NCI-H1417 treated with DMSO at 0.1 percent for 48 hours (cell line): Measurements from ENCODE around the gene CFL1.
"Not testable (repeated sequence)": the region's sequence is repeated elsewhere in the genome, so short reads cannot be mapped to it uniquely, and the experiment has no call there.

Experiments used
- DNase-seq: peaks from one replicate; lab custom pipeline; 2025; lab: John Stamatoyannopoulos, UW

Gene CFL1

DNA sequence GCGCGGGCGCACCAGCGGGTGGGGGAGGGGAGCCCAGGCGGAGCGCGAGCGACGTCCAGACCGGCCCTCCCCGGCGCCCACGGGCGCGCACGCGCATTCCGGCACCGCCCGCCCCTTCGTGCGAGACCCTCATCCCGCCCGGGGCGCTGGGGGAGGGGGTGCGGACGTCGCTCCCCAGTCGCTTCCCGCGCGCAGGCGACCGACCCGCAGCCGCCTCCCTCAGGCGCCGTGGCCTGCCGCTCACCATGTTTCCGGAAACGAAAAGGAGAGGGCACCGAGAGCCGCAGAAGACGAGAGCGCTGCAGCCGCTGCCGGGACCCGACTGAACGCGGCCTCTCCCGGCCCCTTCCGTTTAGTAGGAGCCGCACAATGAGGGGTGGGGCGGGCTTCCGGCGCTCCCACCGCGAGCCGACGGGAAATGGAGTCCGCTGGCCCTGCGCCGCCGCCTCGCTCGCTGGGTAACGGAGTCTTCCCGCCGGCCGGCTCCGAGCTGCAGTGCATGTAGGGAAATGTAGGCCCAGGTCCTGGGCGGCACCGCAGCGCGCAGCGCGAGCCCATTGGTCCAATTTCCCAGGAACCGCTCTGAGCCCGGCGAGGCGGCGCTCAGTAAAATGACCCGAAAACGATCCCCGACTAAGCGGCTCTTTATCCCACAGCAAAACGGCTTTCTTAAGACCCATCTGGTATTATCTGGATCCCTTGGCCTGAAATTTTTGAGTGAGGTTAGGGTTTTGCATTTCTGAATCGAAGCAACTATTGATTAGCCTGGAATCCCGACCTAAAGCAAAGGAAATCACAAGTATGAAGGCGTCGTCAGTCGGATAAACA lies at the start of gene CFL1:
TSS of gene CFL1 (minus strand) at position 328 of the 828 bp plus-strand sequence. CDS start at position 247, 81 bp downstream.
- peak; percentile 92 for DNase-seq

DNA sequence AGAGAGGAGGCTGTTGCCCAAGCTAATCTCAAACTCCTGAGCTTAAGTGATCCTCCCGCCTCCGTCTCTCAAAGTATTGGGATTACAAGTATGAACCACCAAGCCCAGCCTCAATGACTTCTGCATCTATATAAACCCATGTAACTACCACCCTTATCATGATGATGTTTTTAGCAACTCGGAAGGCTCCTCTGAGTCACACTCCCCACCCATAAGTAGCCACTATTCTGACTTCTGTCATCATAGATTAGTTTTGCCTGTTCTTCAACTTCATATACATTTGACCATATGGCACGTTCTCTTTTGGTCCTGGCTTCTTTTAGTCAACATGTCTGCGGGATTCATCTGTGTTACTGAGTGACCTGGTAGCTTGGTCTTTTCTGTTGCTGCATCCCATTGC lies 48.6 kb upstream of the CFL1 start:
- no peak for DNase-seq

DNA sequence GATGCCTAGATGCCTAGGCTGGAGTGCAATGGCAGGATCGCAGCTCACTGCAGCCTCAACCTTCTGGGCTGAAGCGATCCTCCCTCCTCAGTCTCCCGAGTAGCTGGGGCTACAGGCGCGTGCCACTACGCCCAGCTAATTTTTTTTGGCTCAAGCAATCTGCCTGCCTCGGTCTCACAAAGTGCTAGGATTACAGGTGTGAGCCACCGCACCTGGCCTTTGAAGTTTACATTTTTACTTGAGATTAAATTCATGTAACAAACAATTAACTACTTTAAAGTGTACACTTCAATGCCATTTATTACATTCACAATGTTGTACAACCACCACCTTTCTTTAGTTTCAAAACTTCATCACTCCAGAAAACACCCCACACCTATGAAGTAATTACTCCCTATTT lies 45.7 kb upstream of the CFL1 start:
- DNase-seq: no peak

DNA sequence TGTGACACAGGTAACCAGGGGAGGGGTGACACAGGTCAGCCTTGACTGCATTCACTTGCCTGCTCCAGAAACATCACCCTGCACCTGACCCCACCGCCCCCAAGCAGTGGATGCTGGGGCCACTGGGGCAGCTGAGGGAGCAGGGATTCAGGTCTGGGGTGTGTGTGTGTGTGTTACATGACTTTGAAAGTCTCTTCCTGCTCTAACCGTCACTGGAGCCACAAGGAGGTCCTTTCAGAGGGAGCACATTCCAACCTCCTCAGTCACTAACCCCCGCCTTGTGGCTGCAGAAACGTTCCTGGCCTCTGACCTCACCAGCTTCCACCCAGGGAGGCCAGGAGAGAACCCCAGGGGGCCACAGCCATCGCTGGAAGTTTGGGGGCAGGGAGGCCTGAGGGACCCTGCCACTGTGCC lies 45.1 kb upstream of the CFL1 start:
- DNase-seq: no peak

DNA sequence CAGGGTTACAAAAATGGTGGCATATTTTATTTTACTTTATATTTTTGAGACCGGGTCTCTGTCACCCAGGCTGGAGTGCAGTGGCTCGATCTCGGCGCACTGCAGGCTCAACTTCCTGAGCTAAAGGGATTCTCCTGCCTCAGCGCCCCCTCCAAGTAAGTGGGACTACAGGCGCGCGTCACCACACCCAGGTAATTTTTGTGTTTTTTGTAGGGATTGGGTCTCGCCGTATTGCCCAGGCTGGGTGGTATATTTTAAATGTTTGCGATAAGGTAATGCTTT lies 42.9 kb upstream of the CFL1 start:
- DNase-seq: no peak

DNA sequence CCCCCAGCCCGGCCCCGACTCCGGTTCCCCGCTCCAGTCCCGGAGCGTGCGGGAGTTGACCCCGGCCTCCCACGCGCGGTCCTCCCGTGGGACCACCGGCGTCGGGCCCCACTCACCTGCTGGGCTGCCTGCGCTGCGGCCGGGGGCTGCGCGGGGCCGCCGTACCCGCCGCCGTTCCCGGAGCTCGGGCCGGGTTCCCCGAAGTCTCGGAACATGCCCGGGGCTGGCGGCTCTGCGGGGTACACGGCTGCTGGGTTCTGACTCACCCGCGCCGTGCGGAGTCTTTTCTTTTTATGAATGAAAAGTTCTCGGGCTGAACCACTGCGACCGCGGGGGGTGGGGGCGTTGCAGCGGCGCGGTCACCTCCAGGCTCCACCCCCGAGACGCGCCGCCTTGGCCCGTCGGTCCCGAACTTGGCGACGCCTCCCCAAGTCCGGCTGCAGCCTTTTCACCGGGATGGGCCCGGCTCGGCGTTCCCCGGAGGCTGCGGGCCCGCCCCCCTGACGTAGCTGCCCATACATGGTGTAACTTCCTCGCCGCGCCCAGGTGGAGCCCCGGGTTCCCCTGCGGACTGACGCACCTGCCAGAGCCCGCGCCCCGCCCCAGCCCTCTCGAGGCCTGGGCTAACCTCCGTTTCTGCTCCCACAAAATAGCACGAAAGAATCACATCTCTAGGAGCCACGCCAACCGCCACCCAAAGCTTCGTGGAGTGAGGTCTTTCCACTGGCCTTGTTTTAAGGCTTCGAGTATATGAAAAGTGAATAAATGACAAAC lies 42.3 kb upstream of the CFL1 start, which contains the start of gene FOSL1:
TSS of gene FOSL1 (minus strand) at position 264 of the 774 bp plus-strand sequence. CDS start at position 215, 49 bp downstream.
- DNase-seq: peak; percentile 31

DNA sequence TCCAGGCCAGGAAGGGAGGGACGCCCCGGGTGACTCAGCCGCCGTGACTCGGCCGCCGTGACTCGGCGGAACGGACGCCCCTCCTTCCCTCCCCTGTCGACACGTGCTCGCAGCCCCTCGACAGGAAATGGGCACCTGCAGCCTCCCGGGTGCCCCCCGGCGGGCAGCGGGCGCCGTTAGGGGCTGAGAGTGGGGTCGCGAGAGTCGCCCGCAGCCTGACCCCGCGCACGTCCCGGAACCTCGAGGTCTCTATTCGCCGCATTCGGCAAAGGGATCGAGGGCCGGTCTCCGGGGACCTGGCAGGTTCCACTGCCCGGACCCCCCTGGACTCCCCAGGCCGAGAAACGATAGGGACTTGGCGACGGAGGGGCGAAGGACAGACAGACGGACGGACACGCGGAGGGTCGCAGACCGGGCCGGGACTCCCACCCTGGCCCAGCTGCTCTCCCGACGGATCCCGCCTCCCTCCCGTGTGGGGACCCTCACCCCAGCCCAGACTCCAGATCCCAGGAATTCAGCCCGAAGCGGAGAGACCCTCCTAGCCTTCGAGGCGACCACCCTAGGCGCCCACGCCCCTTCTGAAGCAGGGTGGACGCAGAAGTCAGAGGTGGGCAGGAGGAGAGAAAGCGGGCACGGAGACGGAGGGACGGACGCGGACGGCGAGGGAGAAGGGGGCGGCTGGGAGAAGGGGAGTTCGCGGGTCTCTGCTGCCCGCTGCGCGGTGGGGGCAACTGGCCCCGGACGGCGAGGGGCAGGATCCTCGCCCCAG lies 41.6 kb upstream of the CFL1 start:
- no peak for DNase-seq

DNA sequence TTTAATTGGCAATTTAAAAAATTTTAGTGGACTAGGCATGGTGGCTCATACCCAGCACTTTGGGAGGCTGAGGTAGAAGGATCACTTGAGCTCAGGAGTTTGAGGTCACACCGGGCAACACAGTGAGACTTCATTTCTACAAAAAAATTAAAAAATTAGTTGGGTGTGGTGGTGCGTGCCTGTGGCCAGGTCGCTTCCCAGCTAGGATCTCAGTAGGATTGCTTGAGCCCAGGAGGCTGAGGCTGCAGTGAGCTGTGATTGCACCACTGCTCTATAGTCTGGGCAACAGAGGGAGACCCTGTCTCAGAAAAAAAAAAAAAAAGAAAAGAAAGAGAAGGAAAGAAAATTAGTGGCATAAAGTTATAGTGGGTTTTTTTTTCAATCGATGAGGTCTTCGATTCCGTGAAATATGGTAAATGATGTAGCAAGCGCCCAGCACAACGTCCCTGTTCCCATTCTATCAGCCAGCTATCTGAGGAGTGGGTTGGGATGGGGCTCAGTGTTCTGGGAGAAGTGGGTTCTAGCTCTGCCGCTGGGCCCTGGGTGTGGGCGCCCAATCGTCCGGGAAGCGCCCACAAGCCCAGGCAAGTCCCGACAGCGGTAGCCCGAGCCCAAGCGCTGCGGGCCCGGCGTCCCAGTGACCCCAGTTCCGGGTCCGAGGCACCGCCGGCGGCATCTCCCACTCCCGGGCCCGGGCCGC lies 40.8 kb upstream of the CFL1 start:
- DNase-seq: no peak

DNA sequence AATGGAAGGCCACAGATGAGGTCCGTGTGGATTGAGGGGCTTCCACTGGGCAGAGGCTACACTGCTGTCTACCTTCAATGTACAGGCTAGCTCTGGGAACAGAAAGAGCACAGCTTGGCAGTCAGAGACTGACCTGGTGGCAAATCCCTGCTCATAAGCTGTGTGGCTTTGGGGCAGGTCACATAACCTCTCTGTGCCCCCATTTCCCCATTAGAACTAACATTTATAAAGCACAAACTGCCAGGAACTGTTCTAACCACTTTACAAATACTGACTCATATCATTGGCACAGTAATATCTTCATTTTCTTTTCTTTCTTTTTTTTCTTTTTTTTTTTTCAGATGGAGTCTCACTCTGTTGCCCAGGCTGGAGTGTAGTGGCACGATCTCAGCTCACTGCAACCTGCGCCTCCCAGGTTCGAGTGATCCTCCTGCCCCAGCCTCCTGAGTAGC lies 39.1 kb upstream of the CFL1 start:
- DNase-seq: no peak

DNA sequence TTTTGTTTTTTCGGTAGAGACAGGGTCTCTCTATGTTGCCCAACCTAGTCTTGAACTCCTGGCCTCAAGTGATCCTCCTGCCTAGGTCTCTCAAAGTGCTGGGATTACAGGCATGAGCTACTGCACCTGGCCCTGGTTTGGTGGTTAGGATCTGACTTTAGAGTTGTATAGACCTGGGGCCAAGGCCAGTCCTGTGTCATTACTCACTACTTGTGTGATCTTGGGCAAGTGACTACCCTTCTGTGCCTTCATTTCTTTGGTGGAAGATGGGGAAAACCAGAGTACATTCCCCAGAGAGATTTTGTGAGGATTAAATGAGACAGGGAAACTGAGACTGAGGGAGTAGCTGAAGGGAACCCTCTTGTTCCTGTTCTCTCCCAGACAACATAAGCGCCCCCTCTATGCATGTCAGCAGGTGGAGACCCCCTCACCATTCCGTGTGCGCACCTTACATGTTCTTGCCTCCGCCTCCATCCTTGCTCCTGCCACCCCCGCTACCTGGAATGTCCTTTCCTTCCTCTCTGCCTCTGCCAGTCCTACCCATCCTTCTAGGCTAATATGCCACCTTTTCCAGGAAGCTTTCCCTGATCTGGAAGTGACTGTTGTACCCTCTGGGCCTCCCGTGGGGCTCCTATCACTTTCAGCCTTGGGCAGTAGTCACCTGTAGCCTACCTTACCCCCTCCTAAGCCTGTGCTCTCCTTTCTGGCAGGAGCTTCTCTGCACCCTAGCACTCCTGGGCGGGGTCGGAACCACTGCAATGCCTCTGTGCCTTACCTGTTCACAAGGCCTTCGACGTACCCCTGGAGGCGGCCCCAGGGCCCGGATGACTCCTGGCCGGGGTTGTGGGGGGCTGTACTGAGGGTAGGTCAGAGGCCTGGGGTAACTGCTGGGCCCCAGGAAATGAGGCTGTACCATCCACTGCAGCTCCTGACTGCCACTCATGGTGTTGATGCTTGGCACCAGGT lies 38.3 kb upstream of the CFL1 start:
- DNase-seq: no peak

DNA sequence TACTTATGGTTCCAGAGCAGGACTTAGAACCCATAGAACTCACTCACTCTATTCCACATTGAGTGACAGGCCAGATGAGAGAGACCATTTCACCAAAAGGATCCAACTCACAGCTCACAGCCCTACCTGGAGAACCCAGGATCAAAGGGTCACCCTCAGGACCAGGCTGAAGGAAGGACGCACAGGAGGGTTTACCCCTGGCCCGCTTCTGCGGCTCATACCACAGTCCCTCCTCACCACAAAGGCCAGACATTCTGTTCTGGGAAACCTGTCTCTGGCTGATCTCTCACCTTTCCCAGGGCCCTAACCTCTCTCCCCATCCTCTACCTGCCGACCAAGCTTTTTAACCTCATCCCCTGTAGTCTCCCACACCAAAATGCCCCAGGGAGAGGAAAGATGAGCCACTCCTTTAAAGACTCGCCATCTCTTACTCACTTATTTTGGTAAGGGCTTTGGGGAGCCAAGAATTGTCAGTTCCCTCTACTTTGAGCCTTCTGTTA lies 37.6 kb upstream of the CFL1 start:
- DNase-seq: no peak

DNA sequence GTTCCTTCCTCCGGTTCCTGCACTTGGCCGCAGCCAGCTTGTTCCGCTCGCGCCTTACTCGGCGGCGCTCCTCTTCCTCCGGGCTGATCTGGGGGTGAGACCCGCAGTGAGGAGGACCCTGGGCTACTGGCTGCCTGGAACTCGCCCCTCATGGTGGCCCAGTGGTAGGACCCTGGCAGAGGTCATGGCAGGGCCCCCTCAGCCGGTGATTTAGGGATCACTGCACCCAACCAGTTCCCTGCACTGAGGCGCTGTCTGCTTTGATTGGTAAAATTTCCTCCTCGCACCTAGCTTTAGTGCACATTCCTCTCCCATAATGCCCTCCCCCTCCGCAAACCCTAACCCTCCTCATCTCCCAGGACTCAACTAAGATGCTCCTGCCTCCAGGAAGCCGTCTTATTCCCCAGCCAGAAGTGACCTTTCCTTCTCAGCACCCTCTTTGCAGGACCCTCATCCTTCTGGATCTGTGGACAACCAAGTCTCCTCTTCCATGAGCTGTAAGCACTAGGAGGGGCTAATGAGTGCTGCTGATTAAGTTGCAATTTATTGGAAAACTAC lies 36.1 kb upstream of the CFL1 start:
- no peak for DNase-seq

DNA sequence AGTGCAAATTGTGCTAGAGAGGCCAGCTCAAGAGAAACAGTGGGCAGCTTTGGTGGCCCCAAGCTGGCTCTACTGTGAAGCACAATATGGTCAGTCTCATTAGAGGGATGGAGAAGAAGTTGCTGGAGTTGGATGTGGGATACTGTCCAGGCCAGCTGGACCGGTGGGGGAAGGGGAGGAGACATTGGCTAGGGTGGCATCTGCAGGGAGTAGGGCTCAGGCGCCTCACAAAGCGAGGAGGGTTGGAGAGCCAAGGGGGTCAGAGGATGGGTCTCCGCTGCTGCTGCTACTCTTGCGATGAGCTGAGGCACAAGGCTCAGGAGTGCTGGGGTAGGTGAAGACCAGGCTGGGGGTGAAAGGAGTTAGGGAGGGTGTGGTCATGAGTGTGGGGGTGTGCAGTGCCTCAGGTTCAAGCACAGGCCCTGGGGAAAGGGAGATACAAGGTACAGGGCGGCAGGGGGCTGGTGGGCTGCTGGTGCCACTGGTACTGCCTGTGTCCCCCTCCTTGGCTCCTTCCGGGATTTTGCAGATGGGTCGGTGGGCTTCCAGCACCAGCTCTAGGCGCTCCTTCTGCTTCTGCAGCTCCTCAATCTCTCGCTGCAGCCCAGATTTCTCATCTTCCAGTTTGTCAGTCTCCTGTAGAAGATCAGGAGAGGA lies 34.8 kb upstream of the CFL1 start:
- no peak for DNase-seq

DNA sequence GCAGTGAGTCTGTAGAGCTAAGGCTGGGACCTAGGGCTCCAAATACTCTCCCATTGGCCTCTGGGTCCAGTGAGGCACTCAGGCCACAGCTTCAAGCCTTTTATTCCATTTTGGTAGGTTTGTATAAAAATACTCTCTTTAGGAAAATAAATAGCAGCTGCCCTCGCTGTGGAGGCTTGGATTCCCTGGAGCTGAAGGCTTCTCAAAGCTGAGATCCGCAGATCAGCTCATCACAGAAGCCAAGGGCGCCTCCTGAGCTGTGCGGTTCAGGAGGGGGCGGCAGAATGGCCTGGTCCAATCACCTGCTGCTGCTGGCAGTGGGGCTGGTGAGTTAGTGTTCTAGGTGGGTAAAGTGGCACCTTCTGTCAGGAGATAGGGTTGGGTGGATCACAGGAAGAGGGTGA lies 34.2 kb upstream of the CFL1 start:
- DNase-seq: not testable (repeated sequence)

DNA sequence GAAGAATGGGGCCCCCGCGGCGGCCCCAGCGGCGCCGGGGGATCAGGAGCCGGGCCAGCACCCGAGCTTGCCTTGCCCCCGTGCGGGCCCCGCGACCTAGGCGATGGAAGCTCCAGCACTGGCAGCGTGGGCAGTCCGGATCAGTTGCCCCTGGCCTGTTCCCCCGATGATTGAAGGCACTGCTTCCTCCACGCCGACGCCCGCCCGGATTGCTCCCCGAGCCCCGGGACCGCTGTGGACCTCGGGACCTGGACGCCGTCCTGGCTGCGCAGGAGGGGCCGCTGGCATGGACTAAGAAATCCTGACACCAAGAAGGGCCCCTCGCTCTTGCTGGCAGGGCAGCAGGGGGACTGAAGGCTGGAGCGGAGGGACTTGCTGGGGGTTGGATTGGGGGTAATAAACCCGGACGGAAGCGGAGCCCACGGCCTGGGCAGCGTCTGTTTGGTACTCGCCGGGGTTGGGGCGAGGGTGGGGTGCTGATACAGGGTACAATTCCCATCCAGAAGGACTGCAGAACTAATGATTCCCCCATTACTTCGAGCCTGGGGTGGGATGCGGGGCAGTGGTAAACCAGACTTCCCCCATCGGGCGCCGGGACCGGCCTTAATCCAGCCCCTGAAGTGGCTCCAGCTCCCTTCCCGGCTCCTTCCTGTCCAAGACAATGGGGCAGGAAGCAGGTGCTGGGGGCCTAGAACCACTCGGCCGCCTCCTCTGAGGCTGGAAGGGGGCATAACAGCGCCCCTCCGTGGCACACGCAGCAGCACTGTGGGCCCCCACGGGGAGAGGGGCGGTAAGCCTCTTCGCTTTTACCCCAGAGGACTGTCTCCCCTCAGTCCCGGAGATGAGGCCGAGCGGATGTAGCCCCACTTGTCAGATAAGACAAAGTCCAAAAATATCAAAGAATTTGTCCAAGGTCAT lies 33.5 kb upstream of the CFL1 start:
- DNase-seq: no peak

DNA sequence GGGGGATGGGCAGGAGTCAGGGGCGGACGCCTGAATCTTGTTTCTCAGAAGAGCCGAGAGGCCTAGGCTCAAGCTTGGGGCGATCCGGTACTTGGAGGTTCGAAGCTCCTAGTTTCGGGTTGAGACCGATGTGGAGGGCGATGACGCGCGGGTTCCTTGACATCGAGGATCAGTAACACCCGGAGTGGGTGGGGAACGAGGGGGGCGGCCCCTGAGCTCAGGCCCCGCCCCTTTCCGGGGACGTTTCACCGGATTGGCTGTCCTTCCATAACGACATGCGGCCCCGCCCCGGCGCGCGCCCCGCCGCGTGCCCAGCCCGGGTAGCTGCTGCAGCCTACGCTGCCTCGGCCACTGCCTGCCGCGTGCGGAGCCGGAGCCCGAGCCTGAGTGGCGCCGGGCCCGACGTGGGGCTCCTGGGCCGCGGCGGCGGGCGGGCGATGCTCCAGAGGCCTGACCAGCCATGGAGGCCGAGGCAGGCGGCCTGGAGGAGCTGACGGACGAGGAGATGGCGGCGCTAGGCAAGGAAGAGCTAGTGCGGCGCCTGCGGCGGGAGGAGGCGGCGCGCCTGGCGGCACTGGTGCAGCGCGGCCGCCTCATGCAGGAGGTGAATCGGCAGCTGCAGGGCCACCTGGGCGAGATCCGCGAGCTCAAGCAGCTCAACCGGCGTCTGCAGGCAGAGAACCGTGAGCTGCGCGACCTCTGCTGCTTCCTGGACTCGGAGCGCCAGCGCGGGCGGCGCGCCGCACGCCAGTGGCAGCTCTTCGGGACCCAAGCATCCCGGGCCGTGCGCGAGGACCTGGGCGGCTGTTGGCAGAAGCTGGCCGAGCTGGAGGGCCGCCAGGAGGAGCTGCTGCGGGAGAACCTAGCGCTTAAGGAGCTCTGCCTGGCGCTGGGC lies 32.6 kb upstream of the CFL1 start, which contains the start of gene CCDC85B:
TSS of gene CCDC85B (plus strand) at position 350 of the 895 bp plus-strand sequence. CDS start at position 461, 111 bp downstream.
- peak; percentile 88 for DNase-seq

DNA sequence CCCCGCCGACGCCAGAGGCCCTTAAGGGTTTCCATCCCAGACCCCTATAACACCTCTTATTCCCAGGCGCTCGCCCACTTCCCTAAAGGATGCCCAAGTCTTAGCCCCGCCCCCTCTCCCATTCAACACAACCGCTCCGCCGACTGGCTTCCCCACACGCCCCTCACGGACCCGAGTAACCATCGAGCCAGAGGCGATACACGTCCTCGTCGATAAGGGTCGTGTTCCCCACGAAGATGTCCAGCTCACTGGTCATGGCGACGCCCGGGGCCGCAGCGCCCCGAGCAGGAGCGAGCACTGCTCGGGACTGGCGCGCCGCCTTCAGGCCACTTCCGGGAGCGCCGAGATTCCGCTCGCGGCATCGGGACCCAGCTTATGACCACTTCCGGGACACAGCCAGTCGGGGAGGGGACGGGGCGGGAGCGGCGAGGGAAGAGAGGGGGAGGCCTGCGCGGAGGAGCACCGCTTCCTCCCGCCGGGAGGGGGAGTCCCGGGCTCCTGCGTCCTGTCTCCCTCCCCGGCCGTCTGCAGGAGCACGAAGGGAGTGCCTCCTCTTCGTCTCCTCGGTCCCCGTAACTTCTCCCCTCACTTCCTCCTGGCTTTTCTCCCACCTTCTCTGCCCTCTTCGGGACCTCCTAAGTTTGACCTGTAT lies 30.3 kb upstream of the CFL1 start, which contains the start of gene FIBP:
TSS of gene FIBP (minus strand) at position 309 of the 652 bp plus-strand sequence. CDS start at position 256, 53 bp downstream.
- DNase-seq: peak; percentile 70
